Stimulated activated CD4-positive, alpha-beta T cell treated with anti-CD3 and anti-CD28 coated beads, Interleukin-1b, Interleukin-23, amount 100 ng/mL, for 4 hours (primary cell): ENCODE measurements around the gene HSFX3.
"Not testable (repeated sequence)": the region's sequence is repeated elsewhere in the genome, so short reads cannot be mapped to it uniquely, and the experiment has no call there.

ENCODE experiments used
- DNase-seq, 2 donors: peaks; one replicate each; pipeline ENCODE4 v3.0.0-alpha.2; 2020; ENCODE audit warnings: low read depth in 2 of 2

HSFX3 gene

GRCh38 chrX:149517308-149517707 is 32.4 kb downstream of the HSFX3 start:
- no peak for DNase-seq

- DNase-seq = no peak
These were observed 33.1 kb downstream of the HSFX3 start for GRCh38 chrX:149516604-149517003.

GRCh38 chrX:149515954-149516602 is 33.6 kb downstream of the HSFX3 start:
- DNase-seq = no peak

- no peak for DNase-seq
These were observed 35.8 kb downstream of the HSFX3 start for GRCh38 chrX:149513825-149514428.

- peak; percentile 21 to 38 for DNase-seq
These were observed 37.4 kb downstream of the HSFX3 start for GRCh38 chrX:149512225-149512885.

- DNase-seq = no peak
These were observed 38.6 kb downstream of the HSFX3 start for GRCh38 chrX:149511081-149511480.

- no peak for DNase-seq
These were observed 39.3 kb downstream of the HSFX3 start for GRCh38 chrX:149510386-149510785.

GRCh38 chrX:149508467-149508866 is 41.3 kb downstream of the HSFX3 start:
- DNase-seq = no peak

GRCh38 chrX:149506349-149506748 is 43.4 kb downstream of the HSFX3 start:
- DNase-seq = no peak

- DNase-seq = no peak
These were observed 44.1 kb downstream of the HSFX3 start for GRCh38 chrX:149505671-149506070.

GRCh38 chrX:149504915-149505651 is 44.6 kb downstream of the HSFX3 start, which contains the start of gene IDS:
TSS of gene IDS (minus strand) at chrX:149505306. CDS start at chrX:149505137, 169 bp downstream.
- peak; percentile 60 to 71 for DNase-seq

- DNase-seq = peak in 1 of 2 donors; percentile 23
These were observed 45.4 kb downstream of the HSFX3 start for GRCh38 chrX:149504226-149504914.

- DNase-seq = peak; percentile 18 to 34
These were observed 46.3 kb downstream of the HSFX3 start for GRCh38 chrX:149503446-149503845.

GRCh38 chrX:149502923-149503322 is 46.8 kb downstream of the HSFX3 start:
- not testable (repeated sequence) for DNase-seq

GRCh38 chrX:149499766-149500165 is 50.0 kb downstream of the HSFX3 start:
- no peak for DNase-seq

- no peak for DNase-seq
These were observed 51.0 kb downstream of the HSFX3 start for GRCh38 chrX:149498767-149499166.
